ENCODE data around the gene PIMREG.

Gene PIMREG

GRCh38 chr17:6437956-6438355 lies 6.3 kb upstream of the PIMREG start:
- DNase-seq (ENCODE audit: low read depth in 2 of 2): no peak

GRCh38 chr17:6439951-6440350 lies 4.3 kb upstream of the PIMREG start:
- DNase-seq (ENCODE audit: low read depth in 2 of 2): no peak

DNA sequence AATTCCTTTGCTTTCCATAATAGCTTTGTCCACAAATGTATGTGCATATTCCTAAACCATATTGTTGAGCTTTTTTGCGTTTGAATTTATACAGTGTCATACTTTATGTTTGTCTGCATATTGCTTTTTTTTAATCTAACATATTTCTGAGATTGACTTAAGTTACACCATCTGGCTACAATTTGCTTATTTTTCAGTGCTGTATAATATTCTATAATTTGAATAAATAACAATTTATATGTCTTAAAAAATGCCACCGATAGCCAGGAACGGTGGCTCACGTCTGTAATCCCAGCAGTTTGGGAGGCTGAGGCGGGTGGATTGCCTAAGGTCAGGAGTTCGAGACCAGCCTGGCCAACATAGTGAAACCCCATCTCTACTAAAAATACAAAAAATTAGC lies 1.5 kb upstream of the PIMREG start:
- no peak for DNase-seq (ENCODE audit: low read depth in 2 of 2)

GRCh38 chr17:6444571-6445335 lies 498 bp downstream of the PIMREG start:
- no peak for DNase-seq (ENCODE audit: low read depth in 2 of 2)

GRCh38 chr17:6446516-6447100 lies 2.4 kb downstream of the PIMREG start:
- no peak for DNase-seq (ENCODE audit: low read depth in 2 of 2)

DNA sequence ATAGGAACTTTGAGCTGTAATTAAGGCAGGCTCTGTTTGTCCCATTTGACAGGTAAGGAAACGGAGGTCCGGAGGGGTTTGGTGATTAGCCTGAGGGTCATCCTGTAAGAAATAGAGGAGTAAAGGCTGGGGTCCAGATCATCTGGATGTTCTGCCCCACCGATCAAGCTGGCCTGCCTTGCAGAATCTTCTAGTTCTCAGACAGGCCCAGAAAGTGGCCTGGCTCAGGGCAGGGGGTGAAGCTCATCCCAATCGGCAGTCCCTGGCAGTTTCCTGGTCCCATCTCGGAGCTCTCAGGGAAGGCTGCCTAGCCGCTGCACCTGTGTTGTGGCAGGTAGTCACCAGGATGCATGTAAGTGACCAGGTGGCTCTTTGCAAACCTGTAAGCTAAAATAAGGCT lies 4.2 kb downstream of the PIMREG start:
- no peak for DNase-seq (ENCODE audit: low read depth in 2 of 2)

DNA sequence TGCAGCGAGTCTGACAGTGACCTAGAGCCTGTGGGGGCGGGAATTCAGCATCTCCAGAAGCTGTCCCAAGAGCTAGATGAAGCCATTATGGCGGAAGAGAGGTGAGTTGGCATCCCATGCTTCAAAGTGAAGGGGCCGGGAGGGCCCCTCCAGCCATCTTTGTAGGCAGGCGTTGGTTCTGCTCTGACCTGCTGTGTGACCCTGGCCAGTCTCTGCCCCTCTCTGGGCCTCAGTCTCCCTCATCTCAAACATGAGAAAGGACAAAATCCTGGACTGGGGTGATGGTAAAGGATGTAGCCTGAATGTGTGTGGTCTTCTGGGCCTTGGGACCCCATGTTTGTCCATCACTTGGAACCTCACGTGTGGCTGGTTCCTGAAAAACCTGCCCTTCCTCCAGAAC lies 5.1 kb downstream of the PIMREG start:
- no peak for DNase-seq (ENCODE audit: low read depth in 2 of 2)

DNA sequence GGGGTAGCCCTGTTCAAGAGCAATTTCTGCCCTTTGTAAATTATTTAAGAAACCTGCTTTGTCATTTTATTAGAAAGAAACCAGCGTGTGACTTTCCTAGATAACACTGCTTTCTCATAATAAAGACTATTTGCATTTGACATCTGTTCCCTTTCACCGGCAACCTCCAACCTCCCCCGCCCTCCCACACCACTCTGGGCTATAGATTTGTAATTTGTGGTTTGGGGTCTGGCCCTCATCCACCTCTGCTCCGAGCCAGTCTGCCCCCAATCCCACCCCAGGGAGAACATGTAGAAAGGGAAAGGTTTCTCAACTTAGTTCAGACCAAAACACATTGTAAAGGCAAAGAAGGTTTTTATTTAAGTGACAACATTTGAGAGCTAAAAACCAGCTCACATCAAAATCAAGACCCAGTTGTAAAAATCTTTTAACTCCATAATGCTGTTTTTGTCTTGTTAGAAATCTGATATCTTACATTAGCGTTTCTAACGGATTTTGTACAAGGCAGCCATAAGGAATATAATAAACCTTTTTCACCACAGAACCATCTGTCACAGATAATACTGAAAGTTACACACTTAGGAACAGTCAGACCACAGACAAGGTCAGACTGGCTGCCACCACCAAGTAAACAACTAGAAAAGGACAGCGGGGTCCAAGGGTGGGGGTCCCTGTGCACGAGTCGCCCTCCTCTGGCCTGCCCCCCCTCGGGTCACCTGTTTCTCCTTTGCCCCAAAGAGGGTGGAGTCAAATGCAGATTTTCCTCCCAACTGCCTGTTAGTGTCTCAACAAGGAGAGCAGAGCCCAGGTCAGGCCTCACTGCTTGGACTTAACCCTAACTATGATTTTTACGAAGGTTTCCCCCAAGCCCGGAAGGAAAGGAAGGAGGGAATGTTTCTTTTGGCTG lies 6.9 kb downstream of the PIMREG start:
- DNase-seq (ENCODE audit: low read depth in 2 of 2): no peak

DNA sequence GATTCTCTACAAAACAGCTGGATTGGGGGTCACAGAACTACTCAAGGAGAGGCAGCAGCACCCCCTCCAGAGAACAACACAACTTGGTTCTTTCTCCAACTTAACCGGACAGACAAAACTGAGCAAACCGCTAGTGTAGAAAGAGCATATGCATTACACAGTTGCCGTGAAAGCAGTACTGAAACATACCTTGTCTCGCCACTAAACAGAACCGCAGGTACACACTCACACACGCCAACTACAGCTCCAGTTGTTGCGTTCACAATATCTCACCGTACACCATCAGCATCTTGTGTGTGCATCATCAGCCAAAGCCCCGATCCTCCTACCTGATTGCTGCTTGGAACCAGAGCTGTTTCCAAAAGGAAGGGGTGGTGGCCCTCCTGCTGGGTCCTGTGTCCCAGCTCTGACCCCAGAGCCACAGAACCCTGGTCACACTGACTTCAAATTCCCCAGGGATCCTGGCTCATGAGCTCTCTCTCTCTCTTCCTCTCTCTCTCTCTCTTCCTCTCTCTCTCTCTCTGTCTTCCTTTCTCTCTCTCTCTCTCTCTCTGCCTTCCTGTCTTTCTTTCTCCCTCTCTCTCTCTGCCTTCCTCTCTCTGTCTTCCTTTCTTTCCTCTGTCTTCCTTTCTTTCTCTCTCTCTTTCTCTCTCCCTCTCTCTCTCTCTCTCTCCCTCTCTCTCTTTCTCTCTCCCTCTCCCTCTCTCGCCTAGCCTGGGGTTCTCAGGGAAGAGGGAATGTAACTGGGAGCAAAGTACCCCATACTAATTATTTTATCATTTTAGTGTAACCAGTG lies 8.4 kb downstream of the PIMREG start:
- no peak for DNase-seq (ENCODE audit: low read depth in 2 of 2)

- no peak for DNase-seq (ENCODE audit: low read depth in 2 of 2)
These were observed 9.2 kb downstream of the PIMREG start for GRCh38 chr17:6453279-6454024.

- DNase-seq (ENCODE audit: low read depth in 2 of 2): no peak
These were observed 10.5 kb downstream of the PIMREG start for GRCh38 chr17:6454495-6455320.

- no peak for DNase-seq (ENCODE audit: low read depth in 2 of 2)
These were observed 11.1 kb downstream of the PIMREG start for GRCh38 chr17:6455321-6455705.

DNA sequence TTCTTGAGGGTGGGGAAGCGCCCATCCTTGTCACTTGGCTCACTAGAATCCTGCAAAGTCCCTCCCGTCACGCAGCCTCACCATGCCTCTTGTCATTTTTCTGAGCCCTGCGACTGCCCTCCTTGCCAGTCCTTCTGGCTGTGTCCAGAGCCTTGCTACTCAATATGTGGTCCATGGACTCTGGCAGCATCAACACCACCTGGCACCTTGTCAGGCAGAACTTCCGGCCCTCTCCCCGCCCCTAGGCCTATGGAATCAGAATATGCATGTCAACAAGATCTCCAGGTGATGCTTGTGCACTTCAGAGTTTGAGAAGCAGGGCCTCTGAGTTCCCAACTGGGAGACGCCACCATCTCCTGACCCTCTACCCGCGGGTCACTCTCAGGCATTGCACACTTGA lies 12.1 kb downstream of the PIMREG start:
- DNase-seq (ENCODE audit: low read depth in 2 of 2): no peak

- no peak for DNase-seq (ENCODE audit: low read depth in 2 of 2)
These were observed 12.8 kb downstream of the PIMREG start for GRCh38 chr17:6456914-6457687.

DNA sequence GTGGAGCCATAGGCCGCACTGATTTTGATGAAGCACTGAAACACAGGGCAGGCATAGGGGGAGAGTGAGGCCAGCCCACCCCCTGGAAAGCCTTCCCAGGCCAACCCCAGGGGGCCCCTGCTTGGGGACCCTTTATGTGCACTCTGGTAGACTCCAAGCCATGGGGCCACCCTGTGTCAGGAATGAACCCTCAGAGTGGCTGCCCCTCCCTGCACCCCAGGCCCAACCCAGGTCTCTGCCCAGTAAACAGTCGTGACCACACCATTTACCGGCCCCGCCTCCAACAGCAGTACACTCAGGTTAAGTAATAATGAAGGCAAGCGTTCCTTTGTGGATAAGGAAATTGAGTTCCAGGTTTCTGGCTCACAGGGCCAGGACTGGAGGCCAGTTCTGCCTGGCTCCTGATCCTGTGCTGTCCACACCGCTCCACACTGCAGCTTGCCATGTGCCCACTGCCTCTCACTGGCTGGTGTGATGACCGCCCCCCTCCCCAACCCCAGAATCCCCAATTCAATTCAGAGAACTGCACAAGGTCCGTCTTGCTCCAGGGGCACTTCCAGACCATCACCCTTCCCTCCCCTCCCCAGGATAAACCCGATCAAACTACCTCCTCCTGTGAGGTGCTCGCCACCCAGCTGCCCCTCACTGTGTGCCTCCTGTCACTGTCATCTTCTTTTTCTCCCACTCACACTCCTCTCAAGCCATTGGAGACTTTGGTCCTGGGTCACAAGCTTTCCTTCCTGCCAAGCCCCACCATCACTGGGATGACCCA lies 13.6 kb downstream of the PIMREG start:
- DNase-seq (ENCODE audit: low read depth in 2 of 2): no peak

DNA sequence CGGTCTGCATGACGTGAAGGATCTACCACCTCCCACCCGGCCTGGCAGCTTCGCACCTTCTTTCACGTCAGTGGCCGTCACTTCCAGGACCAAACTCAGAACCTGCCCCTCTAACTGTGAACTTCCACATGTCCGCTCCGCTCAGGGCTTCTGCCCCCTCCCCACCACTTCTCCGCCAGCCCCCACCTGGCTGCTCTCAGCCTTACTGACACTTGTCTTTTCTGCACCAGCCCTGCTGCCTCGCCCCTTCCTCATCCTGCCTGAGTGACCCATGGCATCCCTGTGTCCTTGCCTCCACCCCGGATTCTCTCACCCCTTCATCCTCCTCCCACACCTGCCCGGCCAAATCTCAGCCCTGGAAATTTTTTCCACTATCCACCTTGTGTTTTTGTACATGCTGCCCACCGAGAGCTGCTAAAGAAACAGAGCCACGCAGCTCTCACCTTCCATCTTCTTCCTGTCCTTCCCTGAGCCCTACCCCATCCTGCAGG lies 14.2 kb downstream of the PIMREG start:
- no peak for DNase-seq (ENCODE audit: low read depth in 2 of 2)

GRCh38 chr17:6460531-6461161 lies 16.4 kb downstream of the PIMREG start:
- no peak for DNase-seq (ENCODE audit: low read depth in 2 of 2)

DNA sequence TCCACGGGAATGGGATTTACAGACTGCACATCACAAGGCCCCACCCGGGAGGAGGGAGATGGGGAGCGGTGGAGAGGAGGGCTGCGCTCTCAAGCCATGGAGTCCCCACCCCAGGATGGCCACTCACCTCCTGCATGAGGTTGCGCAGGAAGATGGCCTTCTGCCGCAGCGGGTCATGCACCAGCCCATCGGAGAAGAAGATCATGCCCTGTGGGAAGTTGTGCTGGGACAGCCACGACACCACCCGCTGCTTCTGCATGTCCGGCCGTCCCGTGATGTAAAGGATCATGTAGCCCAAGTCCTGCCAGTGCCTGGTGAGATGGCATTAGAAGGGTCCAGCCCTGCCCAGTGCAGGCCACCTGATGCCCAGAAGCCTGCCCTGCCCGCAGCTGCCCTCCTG lies 17.0 kb downstream of the PIMREG start:
- no peak for DNase-seq (ENCODE audit: low read depth in 2 of 2)

All from fibroblast of skin of left quadriceps (primary cell).